ENCODE measurements around the gene DNAJA1.
"Not testable (repeated sequence)": the region's sequence is repeated elsewhere in the genome, so short reads cannot be mapped to it uniquely, and the experiment has no call there.

The DNAJA1 gene

GRCh38 chr9:33000682-33001055 is 24.4 kb upstream of the DNAJA1 start:
- peak; percentile 17 to 59 (median 49) for DNase-seq
- WGBS (ENCODE audit: insufficient coverage): 3% methylated on average over 9 of the region's 12 CpGs

GRCh38 chr9:33005335-33005734 is 19.7 kb upstream of the DNAJA1 start:
- CTCF ChIA-PET, POLR2A ChIA-PET: not testable (repeated sequence)

More at GRCh38 chr9:33000682-33001055, 24.4 kb upstream of the DNAJA1 start:
- Histone ChIP-seq H3K4me3 (ENCODE audit: control insufficient read depth in 1 of 7, extremely low read depth in 1 of 7, insufficient read depth in 4 of 7, low read depth in 2 of 7, low read length in 6 of 7) (peak overlapping the region; percentile 80 to 99 (median 91)), H3K4me1 (ENCODE audit: control extremely low read depth in 1 of 4, control insufficient read depth in 4 of 4, insufficient read depth in 4 of 4, low read length in 3 of 4) (peaks cover 6 to 19% (median 14%) of the 10 kb centered on the region in 4 experiments), H3K27ac (ENCODE audit: insufficient read depth in 1 of 2, low read depth in 1 of 2, low read length in 2 of 2, poor library complexity in 1 of 2, severe bottlenecking in 2 of 2) (peak overlapping the region; percentile 83 to 91), H3K36me3 (ENCODE audit: control insufficient read depth in 4 of 4, insufficient read depth in 4 of 4, low read length in 3 of 4) (peaks cover 0 to 23% (median 10%) of the 10 kb centered on the region in 4 experiments)
- H3K27me3 ChIP-seq (replicated peaks in 2 of 5; ENCODE audit: control insufficient read depth in 4 of 5, insufficient read depth in 5 of 5, low read length in 4 of 5); H3K9me3 ChIP-seq (ENCODE audit: control extremely low read depth in 1 of 5, control insufficient read depth in 4 of 5, insufficient read depth in 2 of 5, low read depth in 1 of 5, low read length in 4 of 5); CTCF ChIA-PET: not testable (repeated sequence)
- POLR2A ChIA-PET: interaction anchor here (1.5 kb wide), 1 partner anchor 24 kb away, joined by 7 read pairs; the partner anchor contains the start of gene DNAJA1

GRCh38 chr9:33007755-33008154 is 17.3 kb upstream of the DNAJA1 start:
- no peak for DNase-seq
- CTCF ChIA-PET: no interaction called here
- Histone ChIP-seq H3K4me1 (ENCODE audit: control extremely low read depth in 1 of 4, control insufficient read depth in 4 of 4, insufficient read depth in 4 of 4, low read length in 3 of 4) (peaks cover 0 to under 1% (median 0%) of the 10 kb centered on the region in 4 experiments), H3K9me3 (ENCODE audit: control extremely low read depth in 1 of 5, control insufficient read depth in 4 of 5, insufficient read depth in 2 of 5, low read depth in 1 of 5, low read length in 4 of 5) (no peaks in the 10 kb centered on the region), H3K36me3 (ENCODE audit: control insufficient read depth in 4 of 4, insufficient read depth in 4 of 4, low read length in 3 of 4) (peaks cover 0 to 3% (median 0%) of the 10 kb centered on the region in 4 experiments), H3K4me3 (ENCODE audit: control insufficient read depth in 1 of 7, extremely low read depth in 1 of 7, insufficient read depth in 4 of 7, low read depth in 2 of 7, low read length in 6 of 7) (no peak overlapping the region), H3K27me3 (replicated peaks in 2 of 5; ENCODE audit: control insufficient read depth in 4 of 5, insufficient read depth in 5 of 5, low read length in 4 of 5) (no peaks in the 10 kb centered on the region), H3K27ac (ENCODE audit: insufficient read depth in 1 of 2, low read depth in 1 of 2, low read length in 2 of 2, poor library complexity in 1 of 2, severe bottlenecking in 2 of 2) (no peak overlapping the region)
- WGBS (ENCODE audit: insufficient coverage): 94% methylated on average over 2 of the region's 4 CpGs
- POLR2A ChIA-PET: interaction anchor here (1.2 kb wide), 1 partner anchor 17 kb away, joined by 6 read pairs; the partner anchor contains the start of gene DNAJA1

More at GRCh38 chr9:33005335-33005734, 19.7 kb upstream of the DNAJA1 start:
- not testable (repeated sequence) for H3K36me3 ChIP-seq (ENCODE audit: control insufficient read depth in 4 of 4, insufficient read depth in 4 of 4, low read length in 3 of 4); H3K27me3 ChIP-seq (replicated peaks in 2 of 5; ENCODE audit: control insufficient read depth in 4 of 5, insufficient read depth in 5 of 5, low read length in 4 of 5); H3K9me3 ChIP-seq (ENCODE audit: control extremely low read depth in 1 of 5, control insufficient read depth in 4 of 5, insufficient read depth in 2 of 5, low read depth in 1 of 5, low read length in 4 of 5); H3K27ac ChIP-seq (ENCODE audit: insufficient read depth in 1 of 2, low read depth in 1 of 2, low read length in 2 of 2, poor library complexity in 1 of 2, severe bottlenecking in 2 of 2); H3K4me3 ChIP-seq (ENCODE audit: control insufficient read depth in 1 of 7, extremely low read depth in 1 of 7, insufficient read depth in 4 of 7, low read depth in 2 of 7, low read length in 6 of 7); DNase-seq
- peaks cover 6 to 15% (median 11%) of the 10 kb centered on the region in 4 experiments for H3K4me1 ChIP-seq (ENCODE audit: control extremely low read depth in 1 of 4, control insufficient read depth in 4 of 4, insufficient read depth in 4 of 4, low read length in 3 of 4)

GRCh38 chr9:33011831-33012230 is 13.2 kb upstream of the DNAJA1 start:
- H3K9me3 ChIP-seq (ENCODE audit: control extremely low read depth in 1 of 5, control insufficient read depth in 4 of 5, insufficient read depth in 2 of 5, low read depth in 1 of 5, low read length in 4 of 5): no peaks in the 10 kb centered on the region
- no peaks in the 10 kb centered on the region for H3K27me3 ChIP-seq (replicated peaks in 2 of 5; ENCODE audit: control insufficient read depth in 4 of 5, insufficient read depth in 5 of 5, low read length in 4 of 5)
- peaks cover 0 to 3% (median 0%) of the 10 kb centered on the region in 4 experiments for H3K36me3 ChIP-seq (ENCODE audit: control insufficient read depth in 4 of 4, insufficient read depth in 4 of 4, low read length in 3 of 4)
- POLR2A ChIA-PET: no interaction called here
- no peak overlapping the region for H3K4me3 ChIP-seq (ENCODE audit: control insufficient read depth in 1 of 7, extremely low read depth in 1 of 7, insufficient read depth in 4 of 7, low read depth in 2 of 7, low read length in 6 of 7)
- WGBS (ENCODE audit: insufficient coverage): 100% methylated on average over 2 of the region's 3 CpGs
- H3K4me1 ChIP-seq (ENCODE audit: control extremely low read depth in 1 of 4, control insufficient read depth in 4 of 4, insufficient read depth in 4 of 4, low read length in 3 of 4): no peaks in the 10 kb centered on the region
- CTCF ChIA-PET: no interaction called here
- no peak overlapping the region for H3K27ac ChIP-seq (ENCODE audit: insufficient read depth in 1 of 2, low read depth in 1 of 2, low read length in 2 of 2, poor library complexity in 1 of 2, severe bottlenecking in 2 of 2)
- no peak for DNase-seq

- POLR2A ChIA-PET: interaction anchor here (0.9 kb wide), 1 partner anchor 13 kb away, joined by 4 read pairs; the partner anchor contains the start of gene DNAJA1
- DNase-seq: no peak
- Histone ChIP-seq H3K9me3 (ENCODE audit: control extremely low read depth in 1 of 5, control insufficient read depth in 4 of 5, insufficient read depth in 2 of 5, low read depth in 1 of 5, low read length in 4 of 5) (no peaks in the 10 kb centered on the region), H3K27me3 (replicated peaks in 2 of 5; ENCODE audit: control insufficient read depth in 4 of 5, insufficient read depth in 5 of 5, low read length in 4 of 5) (no peaks in the 10 kb centered on the region), H3K4me1 (ENCODE audit: control extremely low read depth in 1 of 4, control insufficient read depth in 4 of 4, insufficient read depth in 4 of 4, low read length in 3 of 4) (no peaks in the 10 kb centered on the region), H3K36me3 (ENCODE audit: control insufficient read depth in 4 of 4, insufficient read depth in 4 of 4, low read length in 3 of 4) (peaks cover 0 to 3% (median 0%) of the 10 kb centered on the region in 4 experiments), H3K27ac (ENCODE audit: insufficient read depth in 1 of 2, low read depth in 1 of 2, low read length in 2 of 2, poor library complexity in 1 of 2, severe bottlenecking in 2 of 2) (no peak overlapping the region), H3K4me3 (ENCODE audit: control insufficient read depth in 1 of 7, extremely low read depth in 1 of 7, insufficient read depth in 4 of 7, low read depth in 2 of 7, low read length in 6 of 7) (no peak overlapping the region)
- CTCF ChIA-PET: no interaction called here
- 100% methylated on average over 1 of the region's 3 CpGs for WGBS (ENCODE audit: insufficient coverage)
Observed at GRCh38 chr9:33012328-33013069, 12.6 kb upstream of the DNAJA1 start.

GRCh38 chr9:33013962-33014664 is 11.0 kb upstream of the DNAJA1 start:
- CTCF ChIA-PET: no interaction called here
- no peaks in the 10 kb centered on the region for H3K4me1 ChIP-seq (ENCODE audit: control extremely low read depth in 1 of 4, control insufficient read depth in 4 of 4, insufficient read depth in 4 of 4, low read length in 3 of 4)

GRCh38 chr9:33014665-33015014 is 10.4 kb upstream of the DNAJA1 start:
- Histone ChIP-seq H3K36me3 (ENCODE audit: control insufficient read depth in 4 of 4, insufficient read depth in 4 of 4, low read length in 3 of 4) (peaks cover 0 to 5% (median 4%) of the 10 kb centered on the region in 4 experiments), H3K27me3 (replicated peaks in 2 of 5; ENCODE audit: control insufficient read depth in 4 of 5, insufficient read depth in 5 of 5, low read length in 4 of 5) (no peaks in the 10 kb centered on the region), H3K4me1 (ENCODE audit: control extremely low read depth in 1 of 4, control insufficient read depth in 4 of 4, insufficient read depth in 4 of 4, low read length in 3 of 4) (no peaks in the 10 kb centered on the region), H3K27ac (ENCODE audit: insufficient read depth in 1 of 2, low read depth in 1 of 2, low read length in 2 of 2, poor library complexity in 1 of 2, severe bottlenecking in 2 of 2) (no peak overlapping the region), H3K9me3 (ENCODE audit: control extremely low read depth in 1 of 5, control insufficient read depth in 4 of 5, insufficient read depth in 2 of 5, low read depth in 1 of 5, low read length in 4 of 5) (no peaks in the 10 kb centered on the region), H3K4me3 (ENCODE audit: control insufficient read depth in 1 of 7, extremely low read depth in 1 of 7, insufficient read depth in 4 of 7, low read depth in 2 of 7, low read length in 6 of 7) (no peak overlapping the region)
- CTCF ChIA-PET: no interaction called here
- POLR2A ChIA-PET: no interaction called here
- 100% methylated on average over 1 of the region's 1 CpG for WGBS (ENCODE audit: insufficient coverage)
- no peak for DNase-seq

More at GRCh38 chr9:33013962-33014664, 11.0 kb upstream of the DNAJA1 start:
- Histone ChIP-seq H3K9me3 (ENCODE audit: control extremely low read depth in 1 of 5, control insufficient read depth in 4 of 5, insufficient read depth in 2 of 5, low read depth in 1 of 5, low read length in 4 of 5) (no peaks in the 10 kb centered on the region), H3K4me3 (ENCODE audit: control insufficient read depth in 1 of 7, extremely low read depth in 1 of 7, insufficient read depth in 4 of 7, low read depth in 2 of 7, low read length in 6 of 7) (no peak overlapping the region), H3K27me3 (replicated peaks in 2 of 5; ENCODE audit: control insufficient read depth in 4 of 5, insufficient read depth in 5 of 5, low read length in 4 of 5) (no peaks in the 10 kb centered on the region), H3K27ac (ENCODE audit: insufficient read depth in 1 of 2, low read depth in 1 of 2, low read length in 2 of 2, poor library complexity in 1 of 2, severe bottlenecking in 2 of 2) (no peak overlapping the region), H3K36me3 (ENCODE audit: control insufficient read depth in 4 of 4, insufficient read depth in 4 of 4, low read length in 3 of 4) (peaks cover 0 to 3% (median 2%) of the 10 kb centered on the region in 4 experiments)
- WGBS (ENCODE audit: insufficient coverage): 100% methylated on average over 1 of the region's 2 CpGs
- POLR2A ChIA-PET: no interaction called here
- DNase-seq: no peak
